ENCODE data around the gene EXOC7. TPM values are rescaled to one million over a fixed set of nuclear protein-coding genes. Genes with fewer than 3 reads are reported as not detected.
A peak's percentile ranks its signal among the peaks of the same experiment; 100 is the strongest.

EXOC7 gene
- polyA plus RNA-seq, 1 donor = 97.8 TPM

- Histone ChIP-seq H3K27me3 (ENCODE audit: control insufficient read depth, insufficient read depth, low read length) (no peaks in the 10 kb centered on the region), H3K4me3 (ENCODE audit: low read length) (no peak overlapping the region), H3K36me3 (ENCODE audit: control insufficient read depth, insufficient read depth, low read length) (no peaks in the 10 kb centered on the region), H3K4me1 (ENCODE audit: control insufficient read depth, insufficient read depth, low read length) (peaks cover 3% of the 10 kb centered on the region), H3K27ac (ENCODE audit: low read length) (no peak overlapping the region), H3K9me3 (ENCODE audit: control insufficient read depth, low read depth, low read length) (no peaks in the 10 kb centered on the region)
- WGBS (ENCODE audit: insufficient coverage, low lambda C conversion rate) = no CpG with 5 or more reads among the region's 19 CpGs
- no peak for DNase-seq
These were observed 16.1 kb upstream of the EXOC7 start for GRCh38 chr17:76119409-76120371.

- no peaks in the 10 kb centered on the region for H3K27me3 ChIP-seq (ENCODE audit: control insufficient read depth, insufficient read depth, low read length)
- no peak overlapping the region for H3K27ac ChIP-seq (ENCODE audit: low read length)
- no peaks in the 10 kb centered on the region for H3K9me3 ChIP-seq (ENCODE audit: control insufficient read depth, low read depth, low read length)
- DNase-seq = no peak
- no CpG with 5 or more reads among the region's 7 CpGs for WGBS (ENCODE audit: insufficient coverage, low lambda C conversion rate)
- no peaks in the 10 kb centered on the region for H3K36me3 ChIP-seq (ENCODE audit: control insufficient read depth, insufficient read depth, low read length)
- H3K4me3 ChIP-seq (ENCODE audit: low read length) = no peak overlapping the region
- H3K4me1 ChIP-seq (ENCODE audit: control insufficient read depth, insufficient read depth, low read length) = no peaks in the 10 kb centered on the region
These were observed 11.7 kb upstream of the EXOC7 start for GRCh38 chr17:76115138-76115754.

- Histone ChIP-seq H3K9me3 (ENCODE audit: control insufficient read depth, low read depth, low read length) (no peaks in the 10 kb centered on the region), H3K27ac (ENCODE audit: low read length) (no peak overlapping the region), H3K27me3 (ENCODE audit: control insufficient read depth, insufficient read depth, low read length) (no peaks in the 10 kb centered on the region), H3K36me3 (ENCODE audit: control insufficient read depth, insufficient read depth, low read length) (no peaks in the 10 kb centered on the region), H3K4me1 (ENCODE audit: control insufficient read depth, insufficient read depth, low read length) (no peaks in the 10 kb centered on the region), H3K4me3 (ENCODE audit: low read length) (no peak overlapping the region)
- no CpG with 5 or more reads among the region's 2 CpGs for WGBS (ENCODE audit: insufficient coverage, low lambda C conversion rate)
- DNase-seq = no peak
These were observed 8.4 kb upstream of the EXOC7 start for GRCh38 chr17:76111956-76112355.

- Histone ChIP-seq H3K4me1 (ENCODE audit: control insufficient read depth, insufficient read depth, low read length) (peaks cover 13% of the 10 kb centered on the region), H3K27ac (ENCODE audit: low read length) (no peak overlapping the region), H3K36me3 (ENCODE audit: control insufficient read depth, insufficient read depth, low read length) (no peaks in the 10 kb centered on the region), H3K4me3 (ENCODE audit: low read length) (no peak overlapping the region), H3K9me3 (ENCODE audit: control insufficient read depth, low read depth, low read length) (peaks cover 3% of the 10 kb centered on the region), H3K27me3 (ENCODE audit: control insufficient read depth, insufficient read depth, low read length) (no peaks in the 10 kb centered on the region)
- DNase-seq = no peak
- WGBS (ENCODE audit: insufficient coverage, low lambda C conversion rate) = 85% methylated on average over 2 of the region's 6 CpGs
These were observed 3.9 kb upstream of the EXOC7 start for GRCh38 chr17:76107509-76107908.

- no peak overlapping the region for H3K4me3 ChIP-seq (ENCODE audit: low read length)
- peaks cover 16% of the 10 kb centered on the region for H3K4me1 ChIP-seq (ENCODE audit: control insufficient read depth, insufficient read depth, low read length)
- WGBS (ENCODE audit: insufficient coverage, low lambda C conversion rate) = no CpG with 5 or more reads among the region's 3 CpGs
- H3K27me3 ChIP-seq (ENCODE audit: control insufficient read depth, insufficient read depth, low read length) = no peaks in the 10 kb centered on the region
- DNase-seq = no peak
- peaks cover 3% of the 10 kb centered on the region for H3K9me3 ChIP-seq (ENCODE audit: control insufficient read depth, low read depth, low read length)
- H3K27ac ChIP-seq (ENCODE audit: low read length) = peak overlapping the region; percentile 45
- H3K36me3 ChIP-seq (ENCODE audit: control insufficient read depth, insufficient read depth, low read length) = peaks cover 5% of the 10 kb centered on the region
These were observed 3.1 kb upstream of the EXOC7 start for GRCh38 chr17:76106703-76107102.

- H3K9me3 ChIP-seq (ENCODE audit: control insufficient read depth, low read depth, low read length) = peaks cover 3% of the 10 kb centered on the region
- H3K27ac ChIP-seq (ENCODE audit: low read length) = peak overlapping the region; percentile 12
- DNase-seq = peak; percentile 38 to 55
- no peak overlapping the region for H3K4me3 ChIP-seq (ENCODE audit: low read length)
- peaks cover 18% of the 10 kb centered on the region for H3K36me3 ChIP-seq (ENCODE audit: control insufficient read depth, insufficient read depth, low read length)
- peaks cover 16% of the 10 kb centered on the region for H3K4me1 ChIP-seq (ENCODE audit: control insufficient read depth, insufficient read depth, low read length)
- no CpG with 5 or more reads among the region's 5 CpGs for WGBS (ENCODE audit: insufficient coverage, low lambda C conversion rate)
- H3K27me3 ChIP-seq (ENCODE audit: control insufficient read depth, insufficient read depth, low read length) = no peaks in the 10 kb centered on the region
These were observed 1.3 kb upstream of the EXOC7 start for GRCh38 chr17:76104896-76105231.

- WGBS (ENCODE audit: insufficient coverage, low lambda C conversion rate) = 100% methylated on average over 1 of the region's 29 CpGs
- Histone ChIP-seq H3K27me3 (ENCODE audit: control insufficient read depth, insufficient read depth, low read length) (no peaks in the 10 kb centered on the region), H3K27ac (ENCODE audit: low read length) (peak overlapping the region; percentile 75), H3K4me3 (ENCODE audit: low read length) (peak overlapping the region; percentile 76), H3K9me3 (ENCODE audit: control insufficient read depth, low read depth, low read length) (peaks cover 3% of the 10 kb centered on the region), H3K4me1 (ENCODE audit: control insufficient read depth, insufficient read depth, low read length) (peaks cover 16% of the 10 kb centered on the region), H3K36me3 (ENCODE audit: control insufficient read depth, insufficient read depth, low read length) (peaks cover 24% of the 10 kb centered on the region)
- no peak for DNase-seq
These were observed 731 bp upstream of the EXOC7 start for GRCh38 chr17:76104140-76104895.

- Histone ChIP-seq H3K4me1 (ENCODE audit: control insufficient read depth, insufficient read depth, low read length) (peaks cover 16% of the 10 kb centered on the region), H3K4me3 (ENCODE audit: low read length) (peak overlapping the region; percentile 76), H3K27me3 (ENCODE audit: control insufficient read depth, insufficient read depth, low read length) (no peaks in the 10 kb centered on the region), H3K9me3 (ENCODE audit: control insufficient read depth, low read depth, low read length) (peaks cover 3% of the 10 kb centered on the region), H3K27ac (ENCODE audit: low read length) (peak overlapping the region; percentile 75), H3K36me3 (ENCODE audit: control insufficient read depth, insufficient read depth, low read length) (peaks cover 27% of the 10 kb centered on the region)
- WGBS (ENCODE audit: insufficient coverage, low lambda C conversion rate) = no CpG with 5 or more reads among the region's 4 CpGs
- no peak for DNase-seq
These were observed 678 bp downstream of the EXOC7 start for GRCh38 chr17:76102944-76103273.

GRCh38 chr17:76097716-76098295 lies 5.8 kb downstream of the EXOC7 start:
- 100% methylated on average over 2 of the region's 19 CpGs for WGBS (ENCODE audit: insufficient coverage, low lambda C conversion rate)
- Histone ChIP-seq H3K9me3 (ENCODE audit: control insufficient read depth, low read depth, low read length) (no peaks in the 10 kb centered on the region), H3K27ac (ENCODE audit: low read length) (no peak overlapping the region), H3K27me3 (ENCODE audit: control insufficient read depth, insufficient read depth, low read length) (no peaks in the 10 kb centered on the region), H3K4me3 (ENCODE audit: low read length) (no peak overlapping the region), H3K4me1 (ENCODE audit: control insufficient read depth, insufficient read depth, low read length) (peaks cover 3% of the 10 kb centered on the region), H3K36me3 (ENCODE audit: control insufficient read depth, insufficient read depth, low read length) (peaks cover 73% of the 10 kb centered on the region)
- DNase-seq = peak in 1 of 2 donors; percentile 0

GRCh38 chr17:76095943-76096342 lies 7.6 kb downstream of the EXOC7 start:
- WGBS (ENCODE audit: insufficient coverage, low lambda C conversion rate) = no CpG with 5 or more reads among the region's 13 CpGs

More at GRCh38 chr17:76095943-76096342, 7.6 kb downstream of the EXOC7 start:
- H3K27ac ChIP-seq (ENCODE audit: low read length) = no peak overlapping the region
- DNase-seq = no peak
- no peak overlapping the region for H3K4me3 ChIP-seq (ENCODE audit: low read length)
- H3K4me1 ChIP-seq (ENCODE audit: control insufficient read depth, insufficient read depth, low read length) = no peaks in the 10 kb centered on the region
- peaks cover 76% of the 10 kb centered on the region for H3K36me3 ChIP-seq (ENCODE audit: control insufficient read depth, insufficient read depth, low read length)
- no peaks in the 10 kb centered on the region for H3K27me3 ChIP-seq (ENCODE audit: control insufficient read depth, insufficient read depth, low read length)
- H3K9me3 ChIP-seq (ENCODE audit: control insufficient read depth, low read depth, low read length) = no peaks in the 10 kb centered on the region

Data from large intestine (tissue), 3 donors.